ENCODE data around the gene LGR4. TPM values are rescaled to one million over a fixed set of nuclear protein-coding genes. Genes with fewer than 3 reads are reported as not detected.
"Not testable (repeated sequence)": the region's sequence is repeated elsewhere in the genome, so short reads cannot be mapped to it uniquely, and the experiment has no call there.

The LGR4 gene
- polyA plus RNA-seq, 12 donors = 23.3 to 63.0 (median 34.0) TPM; not detected in 1

DNA sequence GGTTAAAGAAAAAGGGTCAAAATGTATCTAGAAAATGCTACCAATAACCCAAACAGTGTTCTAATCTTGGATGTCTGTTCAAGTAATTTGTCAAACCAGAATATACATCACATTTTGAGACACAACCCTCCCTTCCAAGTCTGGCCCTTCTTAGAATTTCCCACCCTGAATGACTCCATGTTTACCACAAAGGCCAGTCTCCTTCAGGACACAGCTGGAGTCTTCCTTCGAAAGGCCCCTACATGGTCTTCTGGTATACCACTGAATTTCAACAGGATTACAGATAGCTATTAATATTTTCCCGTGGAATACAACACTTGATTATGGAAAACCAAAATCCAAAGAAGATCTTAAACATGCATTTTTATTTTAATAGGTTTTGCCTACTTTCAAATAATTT, 119.8 kb downstream of the LGR4 start:
- DNase-seq = no peak

DNA sequence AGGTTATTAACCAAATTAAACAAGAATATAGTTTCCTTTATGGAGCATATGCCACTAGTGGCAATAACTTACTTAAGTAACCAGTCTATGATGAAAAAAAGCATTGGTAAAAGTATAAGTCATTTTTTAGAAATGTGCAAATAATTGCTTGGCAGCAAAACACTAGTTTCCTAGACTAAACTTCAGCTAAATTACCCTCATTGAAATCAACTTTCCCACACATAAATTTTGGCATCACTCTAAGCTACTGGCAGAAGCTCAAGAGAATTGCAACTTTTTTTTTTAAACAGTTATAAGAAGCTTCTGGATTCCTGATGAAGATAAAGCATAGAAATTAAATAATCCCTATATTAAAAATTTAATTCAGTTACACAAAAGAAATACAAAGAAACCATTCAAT, 122.1 kb downstream of the LGR4 start:
- no peak for DNase-seq

DNA sequence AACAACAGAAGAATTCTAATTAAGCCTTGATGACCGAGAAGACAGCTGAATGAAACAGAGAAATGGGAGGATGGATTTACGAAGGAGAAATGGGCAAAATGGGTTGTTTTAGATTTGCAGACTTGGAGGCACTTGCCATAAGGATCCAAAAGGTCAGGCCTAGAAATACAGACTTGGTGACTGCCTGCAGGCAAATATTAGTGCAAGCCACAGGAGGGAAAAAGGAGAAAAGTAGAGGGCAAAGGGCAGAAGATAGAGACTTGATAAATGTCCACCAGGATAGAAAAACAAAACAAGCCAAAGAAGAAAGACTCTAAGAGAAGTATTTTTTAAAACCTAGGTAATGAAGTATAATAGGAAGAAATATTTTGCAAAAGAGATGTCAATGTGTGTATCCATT, 122.7 kb downstream of the LGR4 start:
- DNase-seq = no peak

DNA sequence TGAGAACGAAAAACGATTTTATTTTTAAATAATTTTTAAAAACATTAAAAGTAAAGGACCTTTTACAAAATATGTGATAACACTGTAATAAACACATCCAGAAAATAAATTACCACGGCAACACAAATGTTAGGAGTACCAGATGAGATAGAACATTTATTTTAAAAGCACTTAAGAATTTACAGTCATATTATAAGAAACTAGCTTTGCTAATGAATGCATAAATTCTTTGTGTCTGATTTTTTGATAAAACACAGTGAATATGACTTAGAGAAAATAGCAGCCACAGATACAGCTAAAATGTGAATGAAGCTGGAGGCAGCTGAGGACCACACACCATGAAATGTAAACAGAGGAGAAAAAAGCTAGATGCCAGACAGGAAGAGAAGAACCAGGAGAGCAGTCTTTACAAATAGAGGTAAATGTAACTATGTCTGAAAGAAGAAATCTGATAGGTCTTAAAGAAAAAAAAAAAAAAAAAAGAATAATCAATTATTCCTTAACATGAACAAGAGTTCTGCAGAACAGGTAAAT, 124.2 kb downstream of the LGR4 start:
- DNase-seq = no peak

DNA sequence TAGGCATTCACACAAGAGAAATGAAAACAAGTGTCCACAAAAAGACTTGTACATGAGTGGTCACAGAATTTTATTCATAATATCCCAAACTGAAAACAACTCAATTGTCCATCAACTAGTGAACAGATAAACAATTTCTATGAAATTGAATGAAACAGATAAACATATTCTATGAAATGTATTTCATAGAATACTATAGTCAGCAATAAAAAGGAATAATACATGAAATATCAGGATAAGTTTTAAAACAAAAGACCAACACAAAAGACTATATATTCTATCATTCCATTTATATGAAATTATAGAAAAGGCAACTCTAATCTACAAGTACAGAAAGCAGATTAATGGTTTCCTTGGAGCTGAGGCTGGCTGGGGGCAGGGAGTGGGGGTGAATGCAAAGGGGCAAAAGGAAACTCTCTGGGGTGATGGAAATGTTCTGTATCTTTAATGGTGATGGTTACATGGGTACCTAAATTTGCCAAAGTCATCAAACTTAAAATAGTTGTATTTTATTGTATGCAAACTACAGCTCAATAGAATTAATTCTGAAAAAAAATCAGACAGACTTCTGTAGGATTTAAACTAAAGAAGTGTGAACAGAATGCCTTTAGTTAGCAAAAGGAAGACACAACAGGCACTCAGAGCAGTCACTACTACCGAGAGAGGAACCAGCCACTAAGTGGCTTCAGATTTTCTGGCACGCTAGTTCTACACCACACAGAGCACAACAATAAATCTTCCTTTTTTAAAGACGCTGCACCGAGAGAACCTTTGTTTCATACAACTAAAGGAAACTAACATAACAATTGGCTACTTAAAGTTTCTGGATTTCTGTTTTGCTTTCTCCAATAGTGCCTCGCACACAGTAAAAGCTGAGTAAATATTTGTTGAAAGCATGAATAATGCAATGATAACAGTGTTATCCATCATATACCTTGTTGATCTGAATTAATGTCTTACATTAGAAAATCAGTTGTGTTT, 124.9 kb downstream of the LGR4 start:
- no peak for DNase-seq

DNA sequence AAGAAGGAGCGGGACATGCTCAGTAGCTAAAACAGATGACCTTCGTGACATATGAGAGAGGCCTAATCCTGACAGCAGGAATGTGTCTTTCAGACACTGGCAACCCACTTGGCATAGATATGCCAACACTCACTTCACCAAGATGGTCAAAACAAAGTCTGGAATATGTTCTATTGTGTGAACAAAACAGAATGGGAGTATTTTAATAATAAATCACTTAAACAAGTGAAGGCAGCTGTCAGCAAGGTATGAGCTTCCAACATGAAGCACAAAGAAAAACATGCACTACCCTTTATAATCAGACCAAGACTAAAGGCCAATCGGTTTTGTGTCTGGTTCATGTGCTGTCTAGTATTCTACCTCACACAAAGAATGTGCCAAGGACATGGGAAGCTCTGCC, 132.6 kb downstream of the LGR4 start:
- DNase-seq = no peak

DNA sequence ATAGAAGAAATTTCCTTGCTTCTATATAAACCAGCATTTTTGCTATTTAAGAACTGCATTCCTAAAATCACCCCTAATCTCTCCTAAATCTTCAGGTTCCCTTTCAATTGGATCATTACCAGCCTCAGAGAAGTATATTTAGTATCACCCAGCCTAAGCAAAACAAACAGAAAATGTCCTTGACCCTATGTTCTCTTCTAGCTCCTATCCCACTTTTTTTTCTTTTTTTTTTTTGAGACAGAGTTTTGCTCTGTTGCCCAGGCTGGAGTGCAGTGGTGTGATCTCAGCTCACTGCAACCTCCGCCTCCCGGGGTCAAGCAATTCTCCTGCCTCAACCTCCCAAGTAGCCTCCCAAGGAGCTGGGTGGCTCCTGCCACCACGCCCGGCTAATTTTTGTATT, 137.8 kb downstream of the LGR4 start:
- DNase-seq = not testable (repeated sequence)

DNA sequence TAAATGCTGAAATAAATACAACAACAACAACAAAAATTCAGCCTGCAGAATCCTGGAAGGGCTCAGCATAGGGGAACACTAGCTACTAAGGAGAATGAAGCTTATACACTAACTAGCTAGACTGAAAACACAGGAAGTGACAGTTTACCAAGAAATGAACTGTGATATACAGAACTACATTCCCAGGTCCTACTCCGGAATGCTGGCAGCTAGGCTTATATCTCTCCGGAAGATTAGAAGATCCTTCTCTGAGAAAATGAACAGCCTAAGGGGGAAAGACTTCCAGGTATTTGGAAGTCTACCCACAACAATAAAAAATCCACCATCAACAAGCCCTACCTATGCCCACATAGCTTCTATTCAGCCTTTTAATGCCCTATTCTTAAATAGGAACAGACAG, 140.6 kb downstream of the LGR4 start:
- DNase-seq = no peak

DNA sequence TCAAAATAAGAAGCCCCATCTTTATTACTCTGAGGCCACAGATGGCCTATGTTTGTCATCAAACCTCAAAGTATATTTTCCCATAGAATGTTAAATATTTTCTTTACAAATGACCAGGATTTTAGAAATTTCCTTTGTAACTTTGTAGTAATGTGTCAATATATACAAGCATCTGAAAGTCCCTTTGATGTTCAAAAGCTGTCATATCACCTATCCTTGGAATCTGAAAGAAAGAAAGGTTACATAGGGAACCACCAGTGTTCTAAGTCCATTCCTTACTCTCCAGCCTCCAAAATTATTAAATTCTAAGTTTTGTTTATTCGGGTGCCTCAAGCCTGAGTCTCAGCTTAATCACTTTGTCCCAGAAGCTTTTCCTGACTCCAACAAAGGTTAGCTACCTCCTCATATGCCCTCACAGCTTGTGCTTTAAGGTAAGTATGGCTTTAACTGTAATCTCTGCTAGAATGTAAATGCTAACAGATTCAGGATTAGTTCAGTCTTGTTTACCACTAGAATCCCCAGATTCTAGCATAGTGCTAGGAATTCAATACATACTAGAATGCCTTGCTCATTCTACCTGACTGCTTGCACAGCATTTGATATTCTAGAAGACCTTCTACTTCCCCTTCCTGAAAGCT, 141.8 kb downstream of the LGR4 start:
- no peak for DNase-seq

DNA sequence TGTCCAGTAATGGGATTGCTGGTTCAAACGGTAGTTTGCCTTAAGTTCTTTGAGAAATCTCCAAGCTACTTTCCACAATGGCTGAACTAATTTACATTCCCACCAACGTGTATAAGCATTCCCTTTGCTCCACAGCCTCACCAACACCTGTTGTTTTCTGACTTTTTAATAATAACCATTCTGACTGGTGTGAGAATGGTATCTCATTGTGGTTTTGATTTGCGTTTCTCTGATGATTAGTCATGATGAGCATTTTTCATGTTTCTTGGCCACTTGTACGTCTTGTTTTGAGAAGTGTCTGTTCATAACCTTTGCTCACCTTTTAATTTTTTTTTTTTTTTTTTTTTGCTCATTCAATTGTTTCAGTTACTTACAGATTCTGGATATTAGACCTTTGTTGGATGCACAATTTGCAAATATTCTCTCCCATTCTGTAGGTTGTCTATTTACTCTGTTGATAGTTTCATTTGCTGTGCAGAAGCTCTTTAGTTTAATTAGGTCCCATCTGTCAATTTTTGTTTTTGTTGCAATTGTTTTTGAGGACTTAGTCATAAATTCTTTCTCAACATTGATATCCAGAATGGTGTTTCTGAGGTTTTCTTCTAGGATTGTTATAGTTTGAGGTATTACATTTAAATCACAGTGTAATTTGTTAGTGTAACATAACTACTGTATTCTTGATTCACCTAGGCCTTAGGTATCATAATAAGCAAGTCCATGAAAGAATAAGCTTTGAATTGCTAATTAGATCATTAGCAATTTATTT, 142.5 kb downstream of the LGR4 start:
- DNase-seq = no peak

DNA sequence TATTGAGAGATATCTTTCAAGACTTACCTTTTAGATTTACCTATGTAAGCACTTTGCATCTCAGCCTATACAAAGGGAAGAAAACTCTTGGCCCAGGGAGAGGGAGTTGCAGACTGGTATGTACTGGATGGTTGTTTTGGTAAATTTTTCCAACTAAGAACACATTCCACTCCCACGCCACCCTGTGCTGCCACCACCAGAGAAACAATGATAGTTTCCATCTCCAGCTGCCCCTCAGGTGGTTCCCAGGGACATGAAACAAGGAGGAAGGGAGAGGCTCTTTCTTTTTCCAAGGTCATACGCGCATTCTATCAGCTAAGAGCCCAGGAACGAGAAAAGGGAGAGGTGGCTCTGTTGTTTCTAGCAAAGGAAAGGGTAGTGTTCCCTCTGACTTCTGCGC, 144.0 kb downstream of the LGR4 start:
- no peak for DNase-seq

DNA sequence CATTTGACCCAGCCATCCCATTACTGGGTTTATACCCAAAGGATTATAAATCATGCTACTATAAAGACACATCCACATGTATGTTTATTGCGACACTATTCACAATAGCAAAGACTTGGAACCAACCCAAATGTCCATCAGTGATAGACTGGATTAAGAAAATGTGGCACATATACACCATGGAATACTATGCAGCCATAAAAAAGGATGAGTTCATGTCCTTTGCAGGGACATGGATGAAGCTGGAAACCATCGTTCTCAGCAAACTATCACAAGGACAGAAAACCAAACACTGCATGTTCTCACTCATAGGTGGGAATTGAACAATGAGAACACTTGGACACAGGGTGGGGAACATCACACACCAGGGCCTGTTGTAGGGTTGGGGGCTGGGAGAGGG, 145.5 kb downstream of the LGR4 start:
- not testable (repeated sequence) for DNase-seq

DNA sequence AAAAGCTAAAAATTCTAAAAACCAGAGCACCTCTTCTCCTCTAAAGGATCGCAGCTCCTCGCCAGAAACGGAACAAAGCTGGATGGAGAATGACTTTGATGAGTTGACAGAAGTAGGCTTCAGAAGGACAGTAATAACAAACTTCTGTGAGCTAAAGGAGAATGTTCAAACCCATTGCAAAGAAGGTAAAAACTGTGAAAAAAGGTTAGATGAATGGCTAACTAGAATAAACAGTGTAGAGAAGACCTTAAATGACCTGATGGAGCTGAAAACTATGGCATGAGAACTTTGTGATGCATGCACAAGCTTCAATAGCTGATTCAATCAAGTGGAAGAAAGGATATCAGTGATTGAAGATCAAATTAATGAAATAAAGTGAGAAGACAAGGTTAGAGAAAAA, 150.4 kb downstream of the LGR4 start:
- not testable (repeated sequence) for DNase-seq

DNA sequence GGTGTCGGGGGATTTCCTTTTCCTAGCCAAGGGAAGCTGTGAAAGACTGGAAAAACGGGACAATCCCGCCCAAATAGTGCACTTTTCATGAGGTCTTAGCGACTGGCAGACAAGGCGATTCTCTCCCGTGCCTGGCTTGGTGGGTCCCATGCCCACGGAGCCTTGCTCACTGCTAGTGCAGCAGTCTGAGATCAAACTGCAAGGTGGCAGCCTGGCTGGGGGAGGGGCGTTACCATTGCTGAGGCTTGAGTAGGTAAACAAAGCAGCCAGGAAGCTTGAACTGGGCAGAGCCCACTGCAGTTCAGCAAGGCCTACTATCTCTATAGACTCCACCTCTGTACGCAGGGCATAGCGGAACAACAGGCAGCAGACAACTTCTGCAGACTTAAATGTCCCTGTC, 151.2 kb downstream of the LGR4 start:
- not testable (repeated sequence) for DNase-seq

DNA sequence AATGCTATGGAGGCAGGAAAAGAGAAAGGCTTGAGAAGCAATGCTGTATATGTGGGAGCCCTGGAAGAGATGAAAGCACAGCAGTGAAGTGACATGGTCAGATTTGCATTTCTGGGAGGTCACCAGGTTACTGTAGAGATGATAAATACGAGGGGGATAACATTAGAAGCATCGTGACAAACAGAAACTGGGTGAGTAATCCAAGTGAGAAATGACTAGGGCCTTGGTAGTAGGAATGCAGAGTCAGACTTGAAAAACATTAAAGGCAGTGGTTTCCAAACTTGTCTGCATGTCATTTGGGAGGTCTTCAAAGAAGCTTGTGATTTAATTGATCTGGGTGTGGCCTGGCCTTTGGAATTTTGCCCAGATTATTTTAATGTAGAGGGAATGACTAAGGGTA, 153.5 kb downstream of the LGR4 start:
- no peak for DNase-seq

DNA sequence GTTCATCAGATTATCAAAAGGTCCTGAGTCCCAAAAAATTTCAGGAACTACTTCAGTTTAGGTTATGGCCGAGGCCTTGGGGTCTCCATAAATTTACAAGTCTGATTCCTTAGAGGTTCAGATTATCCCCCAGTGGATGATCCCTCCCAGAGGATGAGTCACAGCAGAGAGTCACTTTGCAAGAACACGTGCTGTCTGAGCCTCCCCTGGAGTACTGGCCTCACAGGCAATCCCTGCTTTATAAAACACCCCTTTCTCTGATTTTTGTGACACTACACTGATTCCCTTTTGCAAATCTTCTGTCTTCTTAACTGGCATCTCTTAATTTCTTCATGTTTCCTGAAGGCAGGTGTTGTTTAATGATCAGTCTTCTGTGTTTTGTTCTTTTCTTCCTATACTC, 154.8 kb downstream of the LGR4 start:
- no peak for DNase-seq

Other genes starting within 250 kb of the LGR4 start
- 10 to 100 TPM in 10 of 12 donors, 1 to 10 TPM in 1, not detected in 1; 9.8 to 43.1 (median 18.3) TPM for gene CCDC34, start 109.6 kb downstream of the LGR4 start, polyA plus RNA-seq (ENCODE audit: insufficient read length in 12 of 12)
- 10 to 100 TPM in 11 of 12 donors, not detected in 1; 10.4 to 17.9 (median 14.8) TPM for gene LIN7C, start 34.0 kb upstream of the LGR4 start, polyA plus RNA-seq (ENCODE audit: insufficient read length in 12 of 12)
- 1 to 10 TPM in 9 of 12 donors, under 1 TPM in 1, not detected in 2; 0.79 to 1.8 (median 1.4) TPM for gene BDNF, start 227.7 kb upstream of the LGR4 start, polyA plus RNA-seq (ENCODE audit: insufficient read length in 12 of 12)

Data from muscle of arm (tissue), 12 donors.